K562 (cell line): ENCODE data around the gene NFAM1. TPM values are rescaled to one million over a fixed set of nuclear protein-coding genes. Genes with fewer than 3 reads are reported as not detected.

ENCODE experiments used
- ATAC-seq: fragments of 200-7000 bp; cut with Tn5 transposase; 3 replicates; pipeline ENCODE4 v1.9.1; 2020; ENCODE audit warnings: moderate library complexity
- BruUV-seq: library from RNA; stranded (reverse); fragments of 400-500 nt; replicated peaks from 2 replicates; lab custom pipeline; 2021; lab: Mats Ljungman, UMichigan
- CTCF ChIA-PET: fragments of 300-600 bp; formaldehyde crosslinking; extraction: SDS; loops from one replicate; lab custom pipeline; 2021; ENCODE audit warnings: low intra/inter-chr PET ratio; lab: Yijun Ruan, JAX
- POLR2A ChIA-PET: fragments of 300-600, 350-650 bp; sonication (Branson Sonifier 250); formaldehyde crosslinking; extraction: SDS; loops from one replicate; lab custom pipeline; 2021; ENCODE audit warnings: antibody characterized with exemption, inconsistent platforms; lab: Yijun Ruan, JAX
- DNase-seq, 4 experiments: peaks; one replicate each; pipeline versions ENCODE4 v3.0.0 to v3.0.0-alpha.2; 2011 to 2018; ENCODE audit warnings: low spot score in 3 of 4, mixed read lengths in 3 of 4; ENCODE audit errors: extremely low read depth in 1 of 4
- FAIRE-seq: peaks from 2 replicates; lab custom pipeline; 2011; peaks lifted over from hg19 to GRCh38; lab: Jason Lieb, UNC
- H2AFZ ChIP-seq: 2 replicates; pipeline ENCODE4 v1.6.0; 2011; ENCODE audit warnings: low read depth, low read length, control low read depth, inconsistent platforms
- H3K27ac ChIP-seq: fragments of 200-600 bp; 3 replicates; pipeline ENCODE4 v1.8.0; 2011; ENCODE audit warnings: low read depth, mild to moderate bottlenecking, control low read depth, inconsistent platforms, low read length, moderate library complexity, mixed read lengths; ENCODE audit errors: extremely low read depth
- H3K27me3 ChIP-seq, 2 experiments: fragments of 300-600 bp in 1 of 2; 2 replicates in 1 of 2; 3 replicates in 1 of 2; pipeline versions ENCODE4 v1.6.0 to v1.8.0; 2011; ENCODE audit warnings: inconsistent platforms in 2 of 2, low read length in 2 of 2, mild to moderate bottlenecking in 1 of 2, mixed read lengths in 1 of 2, moderate library complexity in 1 of 2; ENCODE audit not compliant: control insufficient read depth in 2 of 2, insufficient read depth in 2 of 2
- H3K36me3 ChIP-seq: fragments of 300-600 bp; 3 replicates; pipeline ENCODE4 v1.8.0; 2011; ENCODE audit warnings: mild to moderate bottlenecking, low read length, inconsistent platforms; ENCODE audit not compliant: control insufficient read depth, insufficient read depth
- H3K4me1 ChIP-seq, 2 experiments: fragments of 200-600 bp in 1 of 2; replicated peaks in 1 of 2; 2 replicates in 1 of 2; 3 replicates in 1 of 2; pipeline versions ENCODE4 v1.5.1 to v1.8.0; 2011; ENCODE audit warnings: inconsistent platforms in 2 of 2, low read length in 2 of 2, mild to moderate bottlenecking in 1 of 2, mixed read lengths in 1 of 2, moderate library complexity in 1 of 2; ENCODE audit not compliant: control insufficient read depth in 2 of 2, insufficient read depth in 2 of 2
- H3K4me2 ChIP-seq: 2 replicates; pipeline ENCODE4 v1.6.1; 2011; ENCODE audit warnings: low read length, control low read depth, inconsistent platforms, mixed read lengths; ENCODE audit not compliant: insufficient read depth
- H3K4me3 ChIP-seq: fragments of 200-600 bp; sonication (generic), shearing (Covaris generic); 2 replicates; pipeline ENCODE4 v1.5.1; 2016; ENCODE audit warnings: control low read depth, inconsistent platforms
- H3K79me2 ChIP-seq: fragments of 200-600 bp; 3 replicates; pipeline ENCODE4 v1.8.0; 2011; ENCODE audit warnings: low read length, inconsistent platforms; ENCODE audit not compliant: control insufficient read depth, insufficient read depth
- H3K9ac ChIP-seq, 2 experiments: 2 replicates each; pipeline versions ENCODE4 v1.6.0 to v1.6.1; 2011; ENCODE audit warnings: low read depth in 2 of 2, low read length in 2 of 2, control low read depth in 1 of 2, inconsistent platforms in 1 of 2, mild to moderate bottlenecking in 1 of 2, mixed read lengths in 1 of 2; ENCODE audit not compliant: insufficient read depth in 1 of 2
- H3K9me1 ChIP-seq: one replicate; pipeline ENCODE4 v1.6.0; 2011; ENCODE audit warnings: inconsistent platforms, mild to moderate bottlenecking, low read length, moderate library complexity; ENCODE audit not compliant: control insufficient read depth, insufficient read depth
- H3K9me3 ChIP-seq: replicated peaks from 2 replicates; pipeline ENCODE4 v1.5.1; 2011; ENCODE audit warnings: low read depth, low read length, inconsistent platforms; ENCODE audit not compliant: control insufficient read depth, insufficient read depth
- H4K20me1 ChIP-seq: replicated peaks from 2 replicates; pipeline ENCODE4 v1.6.1; 2011; ENCODE audit warnings: low read length, inconsistent platforms, mixed read lengths; ENCODE audit not compliant: control insufficient read depth, insufficient read depth
- BHLHE40 ChIP-seq: IDR thresholded peaks from 2 replicates; pipeline ENCODE4 v1.6.1; 2011; ENCODE audit warnings: low read length, improper control_type of control experiment
- CBFA2T3 ChIP-seq: fragments of 450-650 bp; IDR thresholded peaks from 2 replicates; pipeline ENCODE4 v1.6.1; 2017
- CHD4 ChIP-seq: fragments of 200-600 bp; sonication (generic); IDR thresholded peaks from 3 replicates; pipeline ENCODE4 v1.6.1; 2012; ENCODE audit warnings: low read depth, mild to moderate bottlenecking, mixed read lengths, low read length, inconsistent platforms; ENCODE audit not compliant: insufficient read depth, insufficient replicate concordance, poor library complexity, severe bottlenecking
- FOXK1 ChIP-seq: sonication (generic); formaldehyde crosslinking; IDR thresholded peaks from 2 replicates; pipeline ENCODE4 v1.8.0; 2022; ENCODE audit warnings: missing genetic modification reagents, mild to moderate bottlenecking, borderline replicate concordance
- HDAC1 ChIP-seq, 2 experiments: fragments of 450-650 bp; IDR thresholded peaks; 2 replicates each; pipeline ENCODE4 v1.6.1; 2016 to 2017; ENCODE audit warnings: inconsistent platforms in 1 of 2, mild to moderate bottlenecking in 1 of 2, moderate library complexity in 1 of 2
- HDAC2 ChIP-seq: fragments of 450-650 bp; IDR thresholded peaks from 2 replicates; pipeline ENCODE4 v1.6.1; 2016; ENCODE audit warnings: mild to moderate bottlenecking
- KDM1A ChIP-seq, 2 experiments: fragments of 450-650 bp; IDR thresholded peaks; 2 replicates each; pipeline ENCODE4 v1.6.1; 2016; ENCODE audit warnings: mild to moderate bottlenecking in 2 of 2
- NONO ChIP-seq, 2 experiments: fragments of 200-400 bp in 1 of 2; fragments of 450-650 bp in 1 of 2; formaldehyde crosslinking in 1 of 2; IDR thresholded peaks; 2 replicates each; pipeline ENCODE4 v1.6.1; 2017; ENCODE audit warnings: low read depth in 2 of 2, mild to moderate bottlenecking in 2 of 2, moderate library complexity in 2 of 2, low read length in 1 of 2
- RCOR1 ChIP-seq, 2 experiments: IDR thresholded peaks; 2 replicates each; pipeline ENCODE4 v1.6.1; 2012; ENCODE audit warnings: low read depth in 2 of 2, low read length in 2 of 2, borderline replicate concordance in 1 of 2, improper control_type of control experiment in 1 of 2
- SOX6 ChIP-seq: fragments of 450-650 bp; IDR thresholded peaks from 2 replicates; pipeline ENCODE4 v1.6.1; 2014; ENCODE audit warnings: mild to moderate bottlenecking
- SPI1 ChIP-seq: IDR thresholded peaks from 2 replicates; pipeline ENCODE4 v1.6.1; 2011; ENCODE audit warnings: low read depth, low read length, control low read depth, borderline replicate concordance
- SREBF1 ChIP-seq: fragments of 150-350 bp; IDR thresholded peaks from 2 replicates; pipeline ENCODE4 v1.6.1; 2014; ENCODE audit warnings: antibody characterized with exemption, low read depth, low read length, borderline replicate concordance
- TEAD4 ChIP-seq, 2 experiments: sonication (generic) in 1 of 2; formaldehyde crosslinking in 1 of 2; IDR thresholded peaks; 2 replicates each; pipeline versions ENCODE4 v1.6.1 to v1.8.0; 2012 to 2022; ENCODE audit warnings: borderline replicate concordance in 1 of 2, inconsistent platforms in 1 of 2, low read length in 1 of 2, mild to moderate bottlenecking in 1 of 2, missing genetic modification reagents in 1 of 2
- WGBS: fragments of 100-300 bp; shearing (Covaris generic); methylation state at CpG from one replicate; pipeline ENCODE4 v1.1.6; 2016; ENCODE audit warnings: low coverage, mixed read lengths; ENCODE audit not compliant: insufficient coverage; ENCODE audit errors: missing lambda C conversion rate; 5-methylcytosine and 5-hydroxymethylcytosine counted together
- in situ Hi-C: fragments of 300-500 bp; cut with MboI; formaldehyde crosslinking; loops from 4 replicates; pipeline ENCODE4 v1.15.0; 2018; ENCODE audit warnings: inconsistent platforms, mixed read lengths
- intact Hi-C: fragments of 100-400 bp; cut with micrococcal nuclease; formaldehyde crosslinking; loops from 2 replicates; pipeline ENCODE4 v1.14.2; 2022
- polyA plus RNA-seq, 8 experiments: library from polyadenylated mRNA; depleted of rRNA in 4 of 8; stranded (reverse) in 5 of 8; unstranded in 3 of 8; fragments of >200 nt; fragmentation: Nextera tagmentation in 2 of 8; fragmentation: Illumina TruSeq in 1 of 8; extraction: Ambion mirVana in 2 of 8; extraction: Trizol in 1 of 8; gene quantifications; 2 replicates each; pipeline versions ENCODE4 v1.2.1 to v1.2.3, GENCODE V29; 2011 to 2014; ENCODE audit warnings: inconsistent platforms in 1 of 8, missing spikeins in 1 of 8
- total RNA-seq, 7 experiments: library from RNA; depleted of rRNA in 6 of 7; stranded (reverse); fragments of >200 nt in 6 of 7; fragmentation: Illumina TruSeq in 2 of 7; extraction: Trizol in 2 of 7; gene quantifications; 2 replicates each; pipeline versions ENCODE4 v1.2.1 to v1.2.3, GENCODE V29; 2011 to 2021; ENCODE audit warnings: low replicate concordance in 1 of 7
- TF ChIP-seq, protein P1 (sequence below): fragments of 450-650 bp; IDR thresholded peaks from 2 replicates; pipeline ENCODE4 v1.6.1; 2016; ENCODE audit warnings: low read depth, mild to moderate bottlenecking, moderate library complexity

Gene NFAM1
- total and polyA plus RNA-seq, 9 of the 15 experiments (the other 6 are each of a cell fraction or from before 2014, with no cell fraction given) = 0.01 to 0.18 (median 0.03) TPM; not detected in 5

DNA sequence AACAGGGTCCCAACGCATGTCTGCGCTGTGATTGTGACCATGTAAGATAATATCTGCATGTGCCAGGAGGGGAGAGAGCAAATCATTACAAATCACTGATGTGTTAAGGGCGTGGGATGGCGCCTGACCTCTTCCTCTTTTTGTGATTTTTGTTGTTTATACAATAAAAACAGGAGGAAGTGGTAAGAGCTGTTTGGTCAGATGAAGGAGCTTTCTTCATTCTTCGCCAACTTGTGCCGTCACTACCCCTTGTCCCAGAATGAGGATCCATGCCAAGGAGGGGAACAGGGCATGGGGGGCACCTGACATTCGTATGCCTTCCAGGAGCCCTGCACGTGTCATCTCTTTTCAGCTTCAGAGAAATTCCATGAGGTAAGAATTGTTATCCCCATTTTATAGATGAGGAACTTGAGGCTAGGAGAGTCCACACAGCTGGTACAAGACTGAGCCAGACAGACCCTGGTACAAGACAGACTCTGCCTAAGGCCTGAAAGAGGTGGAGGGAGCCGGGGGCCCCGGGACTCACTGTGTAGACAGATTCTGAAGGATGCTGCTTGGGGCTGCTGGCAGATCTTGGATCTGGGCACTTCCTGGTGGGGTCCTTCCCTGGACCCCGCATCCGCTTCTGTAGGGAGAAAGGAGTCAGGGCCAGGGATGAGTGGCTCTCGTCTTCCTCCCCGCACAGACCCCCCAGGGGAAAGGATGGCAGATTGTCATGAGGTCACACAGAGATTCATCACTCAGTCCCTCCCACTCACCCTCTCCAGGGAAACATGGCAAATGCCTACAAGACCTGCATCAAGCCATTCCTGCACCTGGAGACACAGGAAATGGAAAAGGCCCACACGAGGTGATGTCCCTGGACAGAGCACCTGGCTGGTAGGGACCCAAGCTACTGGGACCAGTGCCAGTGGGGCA is 34.6 kb downstream of the NFAM1 start:
- no peak overlapping the region for H3K27ac ChIP-seq

More for the DNA sequence above, 34.6 kb downstream of the NFAM1 start:
- CTCF ChIA-PET = no interaction called here
- Histone ChIP-seq H4K20me1 (no peaks in the 10 kb centered on the region; the same call in 1 of the 2 replicates), H3K4me3 (no peak overlapping the region), H2AFZ (no peak overlapping the region), H3K4me1 (peaks cover 7 to 20% of the 10 kb centered on the region in 2 experiments; a peak in 4 of 5 replicates), H3K9me1 (no peaks in the 10 kb centered on the region), H3K79me2 (no peaks in the 10 kb centered on the region), H3K9me3 (no peaks in the 10 kb centered on the region), H3K27me3 (peaks cover 0 to 12% of the 10 kb centered on the region in 2 experiments; a peak in 2 of 5 replicates), H3K4me2 (no peak overlapping the region), H3K36me3 (no peaks in the 10 kb centered on the region), H3K9ac (no peak overlapping the region)
- no peak for FAIRE-seq
- WGBS = 3% methylated on average over 10 of the region's 15 CpGs
- in situ Hi-C loops = no loop called here
- ATAC-seq = no peak
- POLR2A ChIA-PET = no interaction called here
- intact Hi-C loops = no loop called here
- BruUV-seq = no TSS peak
- DNase-seq = no peak
- 0 out of 2 replicates have a peak, but pooled peaks have one; percentile 39 for TF ChIP-seq HDAC2
- TF ChIP-seq HDAC1 (IDR thresholded peaks at IDR 0.05) = peak in 1 of 2 experiments; percentile 75; a peak in 2 of 4 replicates
- TF ChIP-seq, protein P1, sequence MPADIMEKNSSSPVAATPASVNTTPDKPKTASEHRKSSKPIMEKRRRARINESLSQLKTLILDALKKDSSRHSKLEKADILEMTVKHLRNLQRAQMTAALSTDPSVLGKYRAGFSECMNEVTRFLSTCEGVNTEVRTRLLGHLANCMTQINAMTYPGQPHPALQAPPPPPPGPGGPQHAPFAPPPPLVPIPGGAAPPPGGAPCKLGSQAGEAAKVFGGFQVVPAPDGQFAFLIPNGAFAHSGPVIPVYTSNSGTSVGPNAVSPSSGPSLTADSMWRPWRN = peak; percentile 89
- peak; percentile 25; the same call in 1 of the 2 replicates for TF ChIP-seq TEAD4 (IDR thresholded peaks at IDR 0.05; ENCODE audit: low read length)
- no peak for TF ChIP-seq TEAD4 (CRISPR knock-in tag; IDR thresholded peaks at IDR 0.05; ENCODE audit: borderline replicate concordance)
- no peak for TF ChIP-seq CHD4
- TF ChIP-seq NONO (IDR thresholded peaks at IDR 0.05; ENCODE audit: low read depth in 2 of 2, low read length in 1 of 2) = no peak
- TF ChIP-seq SPI1 = peak; percentile 93
- TF ChIP-seq SOX6 = peak; percentile 56; the same call in 1 of the 2 replicates
- peak; percentile 48 to 90; a peak in 3 of 4 replicates for TF ChIP-seq RCOR1 (IDR thresholded peaks at IDR 0.05; ENCODE audit: borderline replicate concordance in 1 of 2, low read depth in 2 of 2, low read length in 2 of 2)
- TF ChIP-seq CBFA2T3 = 0 out of 2 replicates have a peak, but pooled peaks have one; percentile 27
- TF ChIP-seq SREBF1 = no peak
- peak; percentile 84 to 88 for TF ChIP-seq KDM1A (IDR thresholded peaks at IDR 0.05)
- TF ChIP-seq BHLHE40 = peak; percentile 80
- TF ChIP-seq FOXK1 = no peak
